Endothelial cell (in vitro differentiated cells): Measurements from ENCODE around the gene SLC17A7. TPM values are rescaled to one million over a fixed set of nuclear protein-coding genes. Genes with fewer than 3 reads are reported as not detected.

Experiments used
- DNase-seq: peaks from one replicate; pipeline ENCODE4 v3.0.0; 2021; ENCODE audit warnings: low spot score
- H3K27ac Mint-ChIP-seq: one replicate; pipeline ENCODE4 v1.8.0; 2021; ENCODE audit warnings: mixed read lengths, inconsistent platforms; ENCODE audit not compliant: unreplicated experiment
- H3K27me3 Mint-ChIP-seq: one replicate; pipeline ENCODE4 v1.8.0; 2021; ENCODE audit warnings: mild to moderate bottlenecking, moderate library complexity, mixed read lengths, inconsistent platforms; ENCODE audit not compliant: unreplicated experiment
- H3K36me3 Mint-ChIP-seq: one replicate; pipeline ENCODE4 v1.8.0; 2021; ENCODE audit warnings: mild to moderate bottlenecking, low read depth, mixed read lengths, inconsistent platforms; ENCODE audit not compliant: unreplicated experiment
- H3K4me1 Mint-ChIP-seq: one replicate; pipeline ENCODE4 v1.8.0; 2021; ENCODE audit warnings: mild to moderate bottlenecking, mixed read lengths, inconsistent platforms; ENCODE audit not compliant: unreplicated experiment
- H3K4me3 Mint-ChIP-seq: one replicate; pipeline ENCODE4 v1.8.0; 2021; ENCODE audit warnings: mild to moderate bottlenecking, mixed read lengths, inconsistent platforms; ENCODE audit not compliant: unreplicated experiment
- H3K9me3 Mint-ChIP-seq: one replicate; pipeline ENCODE4 v1.8.0; 2021; ENCODE audit warnings: mixed read lengths, inconsistent platforms; ENCODE audit not compliant: unreplicated experiment
- CTCF ChIP-seq: fragments of 200-600 bp; sonication (generic); IDR thresholded peaks from one replicate; pipeline ENCODE4 v1.5.0; 2021; ENCODE audit warnings: antibody characterized with exemption; ENCODE audit not compliant: unreplicated experiment
- total RNA-seq: library from RNA; stranded (reverse); fragmentation: NEBNext Ultra II Directional; extraction: Animal tissue kit (Norgen Biotek cat#: 25700); gene quantifications from one replicate; pipeline ENCODE4 v1.2.1, GENCODE V29; 2021; ENCODE audit not compliant: unreplicated experiment

The SLC17A7 gene
- total RNA-seq, 1 donor from 2014 or later, result 0.92 TPM

DNA sequence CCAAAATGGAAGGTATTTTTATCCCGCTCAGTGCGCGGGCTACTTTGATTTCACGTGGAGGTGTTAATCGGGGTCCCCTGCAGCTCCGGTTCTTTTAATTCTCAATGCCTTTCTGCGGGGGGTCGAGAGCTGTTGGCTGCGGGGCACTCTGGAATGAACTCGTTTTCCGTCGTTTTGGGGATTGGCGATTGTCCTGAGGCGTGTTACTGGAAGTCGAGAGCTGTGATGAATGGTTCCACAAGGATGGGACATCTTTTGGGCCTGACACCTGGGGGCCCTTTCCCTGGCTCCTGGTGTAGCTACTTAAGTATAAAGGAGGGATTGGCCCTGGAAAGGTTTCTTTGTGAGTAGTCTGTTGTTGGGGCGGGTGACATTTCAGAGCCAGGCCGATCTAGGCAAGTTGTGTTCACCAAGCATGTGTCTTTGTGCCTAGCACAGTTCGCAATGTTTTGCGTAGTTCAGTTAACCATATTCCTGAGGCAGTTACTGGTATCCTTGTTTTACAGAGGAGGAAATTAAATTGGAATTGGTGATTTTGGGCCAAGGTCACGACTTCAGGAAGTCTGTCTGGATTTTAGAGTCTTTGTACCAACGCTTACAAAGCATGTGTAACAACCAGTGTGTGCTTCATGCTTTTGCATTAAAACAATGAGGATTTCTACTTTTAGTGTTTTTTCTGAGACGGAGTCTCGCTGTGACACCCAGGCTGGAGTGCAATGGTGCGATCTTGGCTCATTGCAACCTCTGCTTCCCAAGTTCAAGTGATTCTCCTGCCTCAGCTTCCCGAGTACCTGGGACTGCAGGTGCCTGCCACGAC, 46.9 kb upstream of the SLC17A7 start:
- no peak for DNase-seq
- Mint-ChIP-seq H3K27me3 (peaks cover 24% of the 10 kb centered on the region), H3K4me1 (peaks cover 22% of the 10 kb centered on the region), H3K9me3 (no peaks in the 10 kb centered on the region), H3K4me3 (peak overlapping the region; percentile 100), H3K27ac (peak overlapping the region; percentile 95), H3K36me3 (peaks cover 38% of the 10 kb centered on the region)
- TF ChIP-seq CTCF, result no peak

DNA sequence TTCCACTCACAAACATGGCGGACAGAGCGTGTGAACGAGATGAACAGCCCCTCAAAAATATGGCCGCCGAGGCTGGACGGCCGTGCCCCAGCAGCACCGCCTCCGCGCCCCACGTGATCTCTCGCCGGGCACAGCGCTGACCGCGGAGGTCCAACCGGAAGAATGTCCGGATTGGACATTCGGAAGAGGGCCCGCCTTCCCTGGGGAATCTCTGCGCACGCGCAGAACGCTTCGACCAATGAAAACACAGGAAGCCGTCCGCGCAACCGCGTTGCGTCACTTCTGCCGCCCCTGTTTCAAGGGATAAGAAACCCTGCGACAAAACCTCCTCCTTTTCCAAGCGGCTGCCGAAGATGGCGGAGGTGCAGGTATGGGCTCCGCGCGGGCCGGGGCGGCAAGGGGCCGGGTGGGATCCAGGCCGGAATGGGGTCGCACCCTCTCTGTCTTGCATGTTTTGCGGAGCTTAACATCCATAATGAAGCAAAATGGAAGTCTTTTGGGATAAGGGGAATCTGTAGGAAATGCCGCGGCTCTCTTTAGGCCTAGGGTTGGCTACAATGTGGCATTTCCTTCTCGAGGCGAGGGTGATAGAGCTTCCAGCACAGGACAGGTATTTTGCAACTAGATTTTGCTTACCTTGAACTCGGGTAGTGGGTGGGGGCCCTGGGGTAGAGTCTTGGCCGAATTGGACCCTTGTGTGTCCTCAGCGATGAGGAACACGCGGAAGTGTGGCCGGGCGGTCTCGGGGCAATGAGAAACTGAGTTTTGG, 46.1 kb upstream of the SLC17A7 start, which contains the start of gene RPL13A:
Gene RPL13A, plus strand, starts transcription at position 332 of the 769 bp plus-strand sequence. Its CDS starts 22 bp downstream, at position 354.
- Mint-ChIP-seq H3K4me1 (peaks cover 22% of the 10 kb centered on the region), H3K9me3 (no peaks in the 10 kb centered on the region), H3K27ac (peak within 1 kb of the TSS; percentile 95), H3K36me3 (peaks cover 30% of the 10 kb centered on the region), H3K4me3 (peak within 1 kb of the TSS; percentile 100), H3K27me3 (peaks cover 21% of the 10 kb centered on the region)
- TF ChIP-seq CTCF, result no peak
- DNase-seq, result peak; percentile 99

DNA sequence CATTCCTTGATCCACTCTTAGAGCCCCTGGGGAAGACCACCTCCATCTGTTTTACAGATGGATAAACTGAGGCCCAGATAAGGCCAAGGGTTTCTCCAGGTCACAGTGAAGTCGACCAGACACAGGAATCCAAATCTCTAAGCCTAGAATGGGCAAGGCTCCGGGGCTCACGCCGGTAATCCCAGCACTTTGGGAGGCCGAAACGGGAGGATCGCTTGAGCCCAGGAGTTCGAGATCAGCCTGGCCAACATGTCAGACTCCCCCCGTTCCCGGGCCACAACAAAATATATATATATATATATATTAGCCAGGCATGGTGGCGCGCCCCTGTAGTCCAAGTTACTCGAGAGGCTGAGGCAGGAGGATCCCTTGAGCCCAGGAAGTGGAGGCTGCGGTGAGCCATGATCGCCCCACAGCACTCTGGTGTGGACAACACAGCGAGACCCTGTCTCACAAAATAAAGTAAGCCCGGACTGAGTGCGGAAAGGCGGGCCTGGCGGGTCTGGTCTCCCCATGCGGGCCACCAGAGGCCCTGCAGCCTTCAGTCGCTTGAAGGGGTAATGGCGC, 45.5 kb upstream of the SLC17A7 start:
- H3K27me3 Mint-ChIP-seq, result peaks cover 21% of the 10 kb centered on the region
- peak overlapping the region; percentile 100 for H3K4me3 Mint-ChIP-seq
- no peak for DNase-seq
- H3K36me3 Mint-ChIP-seq, result peaks cover 23% of the 10 kb centered on the region
- TF ChIP-seq CTCF, result no peak
- H3K4me1 Mint-ChIP-seq, result peaks cover 22% of the 10 kb centered on the region
- peak overlapping the region; percentile 95 for H3K27ac Mint-ChIP-seq
- no peaks in the 10 kb centered on the region for H3K9me3 Mint-ChIP-seq

GRCh38 chr19:49486232-49486631, 44.9 kb upstream of the SLC17A7 start:
- Mint-ChIP-seq H3K4me1 (peaks cover 23% of the 10 kb centered on the region), H3K27ac (peak overlapping the region; percentile 64), H3K27me3 (peaks cover 21% of the 10 kb centered on the region), H3K36me3 (peaks cover 19% of the 10 kb centered on the region), H3K9me3 (no peaks in the 10 kb centered on the region), H3K4me3 (no peak overlapping the region)
- TF ChIP-seq CTCF, result no peak
- DNase-seq, result no peak
